Fibroblast of villous mesenchyme (primary cell): ENCODE results near the gene PSORS1C2. TPM values are rescaled to one million over a fixed set of nuclear protein-coding genes. Genes with fewer than 3 reads are reported as not detected.

Experiments used
- DNase-seq: peaks from one replicate; pipeline ENCODE4 v3.0.0-alpha.2; 2010; ENCODE audit warnings: low read depth
- H3K4me3 ChIP-seq: 2 replicates; pipeline ENCODE4 v1.5.1; 2011; ENCODE audit warnings: low read depth, mild to moderate bottlenecking, low read length
- total RNA-seq: library from RNA; depleted of rRNA; stranded (reverse); fragments of >200 nt; gene quantifications from 2 replicates; pipeline ENCODE4 v1.2.3, GENCODE V29; 2012
- TF ChIP-seq, protein P1 (sequence below): IDR thresholded peaks from 2 replicates; pipeline ENCODE4 v1.5.1; 2012; ENCODE audit warnings: low read depth, mild to moderate bottlenecking, low read length; ENCODE audit not compliant: insufficient read depth

The PSORS1C2 gene
- total RNA-seq, 1 donor, result not detected

DNA sequence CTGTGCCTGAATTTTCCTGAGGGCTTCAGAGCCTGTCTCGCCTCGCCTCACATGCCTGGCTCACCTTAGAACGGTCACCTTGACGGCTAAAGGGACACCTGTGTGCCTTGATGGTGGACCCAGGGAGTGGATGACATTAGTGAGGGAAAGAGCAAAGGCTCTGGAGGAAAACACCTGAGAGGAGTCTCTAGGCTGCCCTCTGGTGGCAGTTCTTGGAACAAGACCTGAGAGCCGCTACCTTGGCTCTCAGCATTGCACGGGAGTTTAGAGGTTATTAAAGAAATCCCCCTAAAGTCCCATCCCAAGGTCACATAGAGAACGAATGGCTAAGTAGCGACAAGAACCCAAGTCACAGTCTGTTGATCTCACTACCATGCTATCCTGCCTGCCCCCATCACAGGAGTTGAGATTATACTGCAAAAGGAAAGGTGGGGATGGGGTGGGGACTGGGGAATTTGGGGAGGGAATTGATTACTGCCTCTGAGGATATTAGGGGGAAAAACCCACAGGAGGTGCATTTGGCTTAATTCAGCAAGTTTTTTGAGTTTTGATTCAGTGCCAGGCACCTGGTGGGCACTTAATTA, 10.7 kb downstream of the PSORS1C2 start:
- no peak overlapping the region for H3K4me3 ChIP-seq
- TF ChIP-seq, protein P1, sequence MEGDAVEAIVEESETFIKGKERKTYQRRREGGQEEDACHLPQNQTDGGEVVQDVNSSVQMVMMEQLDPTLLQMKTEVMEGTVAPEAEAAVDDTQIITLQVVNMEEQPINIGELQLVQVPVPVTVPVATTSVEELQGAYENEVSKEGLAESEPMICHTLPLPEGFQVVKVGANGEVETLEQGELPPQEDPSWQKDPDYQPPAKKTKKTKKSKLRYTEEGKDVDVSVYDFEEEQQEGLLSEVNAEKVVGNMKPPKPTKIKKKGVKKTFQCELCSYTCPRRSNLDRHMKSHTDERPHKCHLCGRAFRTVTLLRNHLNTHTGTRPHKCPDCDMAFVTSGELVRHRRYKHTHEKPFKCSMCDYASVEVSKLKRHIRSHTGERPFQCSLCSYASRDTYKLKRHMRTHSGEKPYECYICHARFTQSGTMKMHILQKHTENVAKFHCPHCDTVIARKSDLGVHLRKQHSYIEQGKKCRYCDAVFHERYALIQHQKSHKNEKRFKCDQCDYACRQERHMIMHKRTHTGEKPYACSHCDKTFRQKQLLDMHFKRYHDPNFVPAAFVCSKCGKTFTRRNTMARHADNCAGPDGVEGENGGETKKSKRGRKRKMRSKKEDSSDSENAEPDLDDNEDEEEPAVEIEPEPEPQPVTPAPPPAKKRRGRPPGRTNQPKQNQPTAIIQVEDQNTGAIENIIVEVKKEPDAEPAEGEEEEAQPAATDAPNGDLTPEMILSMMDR, result peak; percentile 88
- DNase-seq, result peak; percentile 41

DNA sequence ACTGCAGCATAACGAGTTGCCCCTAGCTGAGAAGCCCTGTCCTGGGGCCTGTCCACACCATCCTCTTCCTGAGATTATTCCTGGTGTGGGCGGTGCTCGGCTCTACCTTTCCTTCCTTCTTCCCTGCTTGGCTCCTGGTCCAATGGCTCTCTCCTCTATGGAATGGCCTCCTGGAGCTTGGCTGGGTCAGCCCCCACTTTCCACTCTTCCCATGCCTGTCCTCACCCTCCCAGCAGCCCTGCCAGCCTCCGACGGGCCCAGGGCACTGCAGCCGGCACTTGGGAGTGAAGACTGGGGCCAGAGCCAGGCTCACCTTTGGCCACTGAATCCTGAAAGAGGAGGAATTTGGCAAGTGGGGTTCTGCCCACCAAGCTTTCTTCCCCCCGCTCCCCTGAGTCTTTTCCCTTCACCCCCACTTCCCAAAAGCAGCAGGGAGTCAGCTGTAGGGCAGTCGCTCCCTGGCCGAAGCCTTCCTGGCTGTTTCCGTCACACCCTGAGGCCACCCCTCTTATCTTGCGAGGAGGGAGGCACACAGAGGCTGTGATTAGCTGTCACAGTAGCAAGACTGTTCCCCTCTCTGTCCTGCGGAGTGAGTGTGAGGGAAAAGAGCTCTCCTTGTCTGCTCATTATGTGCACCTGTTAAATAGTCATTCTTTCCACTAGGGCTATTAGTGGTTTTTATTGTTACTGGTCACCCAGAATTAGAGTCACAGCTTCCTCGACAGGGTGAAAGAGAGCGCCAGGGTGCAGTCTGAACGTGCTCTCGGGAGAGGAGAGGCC, 12.3 kb downstream of the PSORS1C2 start:
- no peak overlapping the region for H3K4me3 ChIP-seq
- no peak for DNase-seq
- TF ChIP-seq, protein P1, result no peak

DNA sequence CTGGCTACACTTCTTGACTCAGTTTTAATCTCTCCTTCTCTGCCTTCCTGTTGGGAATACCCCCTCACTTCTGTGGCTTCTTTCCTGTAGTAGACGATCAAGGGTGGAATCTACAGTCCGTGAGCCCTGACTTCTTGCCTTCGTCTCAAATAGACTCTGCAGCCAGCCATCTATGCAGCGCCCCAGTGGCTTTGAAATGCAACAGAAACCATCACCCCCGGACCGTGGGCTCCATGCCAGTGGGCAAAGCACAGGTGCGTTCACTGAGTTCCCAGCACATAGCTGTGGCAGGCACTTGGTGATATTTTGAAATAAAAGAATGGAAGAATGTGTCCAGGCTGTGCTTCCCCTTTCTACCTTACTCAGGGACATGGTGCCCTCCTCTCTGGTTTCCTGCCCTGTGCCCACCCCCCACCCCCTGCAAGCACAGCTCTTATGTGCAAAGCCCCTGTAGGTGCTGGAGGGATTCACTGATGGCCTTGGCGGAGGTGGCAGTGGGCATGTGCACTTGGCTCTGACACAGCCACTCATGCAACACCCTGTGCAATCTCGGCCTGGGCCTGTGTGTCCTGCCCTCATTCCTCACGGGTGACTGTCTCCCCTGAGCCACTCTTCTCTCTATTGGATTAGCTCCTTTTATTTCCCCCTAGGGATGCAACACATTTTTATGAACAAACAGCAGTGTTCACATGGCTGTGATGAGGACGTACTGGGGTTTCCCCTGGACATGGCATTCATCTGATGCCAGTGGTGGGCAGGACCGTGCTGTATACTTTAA, 13.1 kb downstream of the PSORS1C2 start:
- peak; percentile 63 for DNase-seq
- no peak overlapping the region for H3K4me3 ChIP-seq
- TF ChIP-seq, protein P1, result no peak

DNA sequence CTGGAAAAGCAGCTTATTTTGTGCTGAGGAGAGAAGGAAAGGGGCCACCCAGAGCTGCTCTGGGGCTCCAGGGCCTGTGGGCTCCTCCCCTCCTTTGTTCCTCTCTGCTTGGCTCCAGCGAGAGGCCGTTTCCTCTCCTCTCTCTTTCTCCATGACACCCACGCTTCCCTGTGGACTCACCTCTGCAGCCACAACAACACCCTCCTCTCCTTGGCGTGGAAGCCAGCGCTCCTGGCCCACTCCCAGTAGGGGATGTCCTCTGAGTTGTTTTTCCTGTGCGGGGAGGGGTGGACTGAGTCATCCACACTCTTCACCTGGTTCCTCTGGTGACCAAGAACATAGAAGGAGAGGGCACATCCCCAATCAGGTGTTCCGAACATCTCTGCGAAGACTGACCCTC, 13.7 kb downstream of the PSORS1C2 start:
- no peak for DNase-seq
- H3K4me3 ChIP-seq, result no peak overlapping the region
- TF ChIP-seq, protein P1, result no peak

DNA sequence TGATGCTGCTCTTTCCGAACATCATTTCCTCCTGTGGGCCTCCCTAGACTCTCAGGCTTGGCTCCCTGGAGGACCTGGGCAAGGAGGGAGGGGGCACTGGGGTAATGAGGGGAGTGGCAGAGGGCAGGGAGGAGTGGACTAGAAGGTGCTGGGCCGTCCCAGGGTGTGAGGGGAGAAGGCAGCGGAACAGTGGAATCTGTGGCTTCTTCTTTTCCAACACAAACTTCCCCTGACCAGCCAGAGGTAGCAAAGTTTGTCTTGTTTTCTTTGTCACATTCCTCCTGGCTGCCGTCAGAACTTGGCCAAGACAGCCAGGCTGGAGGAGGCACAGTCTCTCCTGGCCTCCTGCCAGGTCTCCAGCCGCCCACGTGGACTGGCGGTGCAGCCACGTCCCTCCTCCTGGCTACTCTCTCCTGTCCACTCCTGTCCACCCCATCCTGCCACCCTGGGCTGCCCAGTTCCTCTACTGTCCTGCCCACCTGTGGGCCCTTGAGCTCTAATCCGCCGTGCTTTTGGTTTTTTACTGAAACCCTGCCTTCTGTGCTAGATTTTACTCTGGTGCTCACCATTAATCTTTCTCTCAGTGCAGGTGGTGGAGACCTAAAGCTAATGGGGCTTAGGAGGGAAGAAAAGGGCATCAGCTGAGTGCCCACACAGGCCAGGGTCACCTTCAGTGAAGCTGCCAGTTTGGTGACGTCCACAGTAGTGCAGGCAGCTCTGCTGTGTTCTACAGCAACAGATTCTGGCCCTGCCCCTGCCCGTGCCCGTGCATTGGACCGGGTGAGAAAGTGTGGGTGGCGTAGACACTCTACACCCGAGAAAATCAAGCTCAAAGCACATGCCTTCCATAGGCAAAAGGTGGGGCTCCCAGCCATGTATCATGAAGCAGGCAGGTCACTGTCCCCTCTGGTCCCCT, 15.8 kb downstream of the PSORS1C2 start:
- TF ChIP-seq, protein P1, result no peak
- H3K4me3 ChIP-seq, result no peak overlapping the region
- DNase-seq, result peak; percentile 92

DNA sequence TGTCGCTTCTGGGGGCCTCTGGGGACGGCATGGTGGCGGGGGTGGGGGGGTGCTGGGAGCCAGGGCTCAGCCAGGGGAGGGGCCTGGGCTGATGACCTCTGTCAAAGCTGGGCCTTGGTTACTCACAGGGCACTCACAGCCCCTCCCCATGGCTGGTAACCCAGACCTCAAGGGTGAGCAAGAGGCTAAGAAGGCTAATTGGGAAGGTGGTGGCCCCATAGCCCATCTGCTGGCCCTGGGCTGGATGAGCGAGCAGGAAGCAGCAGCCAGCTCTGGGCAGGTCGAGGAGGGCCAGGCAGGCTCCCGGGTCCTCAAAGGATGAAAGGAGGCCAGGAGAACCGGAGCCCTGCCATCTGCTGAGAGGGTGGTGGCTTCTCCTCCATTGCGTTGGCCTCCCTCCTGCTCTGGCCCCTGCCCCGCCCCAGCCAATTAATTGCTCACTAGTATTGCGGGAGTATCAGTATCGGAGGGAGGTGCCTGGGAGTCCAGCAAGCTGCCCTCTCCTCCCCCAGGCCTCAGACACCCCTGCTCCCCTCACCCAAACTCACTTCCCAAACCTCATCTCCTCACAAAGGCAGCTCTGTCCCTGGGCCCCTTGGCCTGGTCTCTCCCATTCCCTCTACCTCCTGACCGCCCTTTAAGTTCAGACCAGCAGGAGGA, 17.6 kb downstream of the PSORS1C2 start:
- DNase-seq, result no peak
- TF ChIP-seq, protein P1, result no peak
- no peak overlapping the region for H3K4me3 ChIP-seq
